Epithelial cell of esophagus (primary cell): ENCODE measurements around the gene COL8A1.

Experiments used
- DNase-seq: peaks from one replicate; pipeline ENCODE4 v3.0.0; 2010; ENCODE audit warnings: low read depth
- H3K4me3 ChIP-seq: 2 replicates; pipeline ENCODE4 v1.5.1; 2011; ENCODE audit warnings: mild to moderate bottlenecking, low read length, control low read depth
- TF ChIP-seq, protein P1 (sequence below): IDR thresholded peaks from 2 replicates; pipeline ENCODE4 v1.5.1; 2011; ENCODE audit warnings: low read depth, mild to moderate bottlenecking, low read length, control low read depth, inconsistent platforms; ENCODE audit not compliant: insufficient read depth; ENCODE audit errors: missing control alignments

Gene COL8A1

GRCh38 chr3:99780749-99781148 lies 142.4 kb downstream of the COL8A1 start:
- no peak overlapping the region for H3K4me3 ChIP-seq
- TF ChIP-seq, protein P1, sequence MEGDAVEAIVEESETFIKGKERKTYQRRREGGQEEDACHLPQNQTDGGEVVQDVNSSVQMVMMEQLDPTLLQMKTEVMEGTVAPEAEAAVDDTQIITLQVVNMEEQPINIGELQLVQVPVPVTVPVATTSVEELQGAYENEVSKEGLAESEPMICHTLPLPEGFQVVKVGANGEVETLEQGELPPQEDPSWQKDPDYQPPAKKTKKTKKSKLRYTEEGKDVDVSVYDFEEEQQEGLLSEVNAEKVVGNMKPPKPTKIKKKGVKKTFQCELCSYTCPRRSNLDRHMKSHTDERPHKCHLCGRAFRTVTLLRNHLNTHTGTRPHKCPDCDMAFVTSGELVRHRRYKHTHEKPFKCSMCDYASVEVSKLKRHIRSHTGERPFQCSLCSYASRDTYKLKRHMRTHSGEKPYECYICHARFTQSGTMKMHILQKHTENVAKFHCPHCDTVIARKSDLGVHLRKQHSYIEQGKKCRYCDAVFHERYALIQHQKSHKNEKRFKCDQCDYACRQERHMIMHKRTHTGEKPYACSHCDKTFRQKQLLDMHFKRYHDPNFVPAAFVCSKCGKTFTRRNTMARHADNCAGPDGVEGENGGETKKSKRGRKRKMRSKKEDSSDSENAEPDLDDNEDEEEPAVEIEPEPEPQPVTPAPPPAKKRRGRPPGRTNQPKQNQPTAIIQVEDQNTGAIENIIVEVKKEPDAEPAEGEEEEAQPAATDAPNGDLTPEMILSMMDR = no peak
- no peak for DNase-seq

GRCh38 chr3:99781761-99782160 lies 143.4 kb downstream of the COL8A1 start:
- no peak for DNase-seq
- TF ChIP-seq, protein P1 = no peak

DNA sequence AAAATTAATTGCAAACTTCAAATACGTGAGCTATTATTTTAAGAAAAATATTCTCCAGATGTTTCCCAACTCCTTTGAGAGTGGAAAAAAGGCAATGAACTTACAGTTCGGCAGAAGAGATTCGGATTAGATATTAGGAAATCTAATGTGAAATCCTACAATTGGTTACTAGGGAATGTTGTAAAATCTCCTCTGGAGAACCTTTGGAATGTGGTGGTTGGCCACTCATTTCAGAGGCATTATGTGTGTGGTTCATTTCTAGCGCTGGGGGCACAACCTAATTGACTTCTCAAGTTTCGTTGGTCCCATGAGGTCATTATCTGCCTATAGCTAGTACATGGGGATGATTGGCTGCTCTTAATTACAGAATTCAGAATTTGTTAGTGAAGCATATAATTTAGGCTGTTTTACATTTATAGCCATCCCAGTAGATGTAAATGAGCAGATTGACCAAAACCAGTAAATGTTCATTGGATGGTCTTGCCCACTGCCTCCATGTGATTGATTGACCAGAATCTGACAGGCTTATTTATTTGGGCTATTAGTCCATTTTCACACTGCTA lies 144.7 kb downstream of the COL8A1 start:
- peak; percentile 20 for DNase-seq
- H3K4me3 ChIP-seq = no peak overlapping the region

More at GRCh38 chr3:99781761-99782160, 143.4 kb downstream of the COL8A1 start:
- H3K4me3 ChIP-seq = no peak overlapping the region

GRCh38 chr3:99789011-99789721 lies 150.8 kb downstream of the COL8A1 start:
- no peak overlapping the region for H3K4me3 ChIP-seq
- TF ChIP-seq, protein P1 = peak; percentile 84
- DNase-seq = peak; percentile 66

More for the DNA sequence above, 144.7 kb downstream of the COL8A1 start:
- TF ChIP-seq, protein P1 = no peak

- TF ChIP-seq, protein P1 = no peak
- no peak overlapping the region for H3K4me3 ChIP-seq
- DNase-seq = no peak
Observed at GRCh38 chr3:99794485-99794884, 156.1 kb downstream of the COL8A1 start.

DNA sequence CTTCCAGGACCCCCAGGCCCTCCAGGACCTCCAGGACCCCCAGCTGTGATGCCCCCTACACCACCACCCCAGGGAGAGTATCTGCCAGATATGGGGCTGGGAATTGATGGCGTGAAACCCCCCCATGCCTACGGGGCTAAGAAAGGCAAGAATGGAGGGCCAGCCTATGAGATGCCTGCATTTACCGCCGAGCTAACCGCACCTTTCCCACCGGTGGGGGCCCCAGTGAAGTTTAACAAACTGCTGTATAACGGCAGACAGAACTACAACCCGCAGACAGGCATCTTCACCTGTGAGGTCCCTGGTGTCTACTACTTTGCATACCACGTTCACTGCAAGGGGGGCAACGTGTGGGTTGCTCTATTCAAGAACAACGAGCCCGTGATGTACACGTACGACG lies 157.2 kb downstream of the COL8A1 start:
- no peak overlapping the region for H3K4me3 ChIP-seq
- DNase-seq = no peak
- TF ChIP-seq, protein P1 = no peak
